LNCaP clone FGC (cell line): ENCODE measurements around the gene INSL6.

Source experiments
- DNase-seq: peaks from one replicate; pipeline ENCODE4 v3.0.0-alpha.2; 2011; ENCODE audit warnings: low read depth
- H3K4me3 ChIP-seq: 2 replicates; pipeline ENCODE4 v1.5.1; 2011; ENCODE audit warnings: mild to moderate bottlenecking, low read depth, low read length, control low read depth
- CTCF ChIP-seq: IDR thresholded peaks from 2 replicates; pipeline ENCODE4 v1.5.1; 2012; ENCODE audit warnings: mild to moderate bottlenecking; ENCODE audit not compliant: control insufficient read depth, insufficient read depth; ENCODE audit errors: extremely low read depth

Gene INSL6

GRCh38 chr9:5140151-5140550 is 45.3 kb downstream of the INSL6 start:
- TF ChIP-seq CTCF = no peak
- DNase-seq = no peak
- no peak overlapping the region for H3K4me3 ChIP-seq

GRCh38 chr9:5122516-5122915 is 62.9 kb downstream of the INSL6 start:
- TF ChIP-seq CTCF = no peak
- DNase-seq = no peak
- H3K4me3 ChIP-seq = no peak overlapping the region

- DNase-seq = no peak
- no peak overlapping the region for H3K4me3 ChIP-seq
- no peak for TF ChIP-seq CTCF
Observed at GRCh38 chr9:5122116-5122515, 63.3 kb downstream of the INSL6 start.

- no peak overlapping the region for H3K4me3 ChIP-seq
- no peak for TF ChIP-seq CTCF
- DNase-seq = no peak
Observed at GRCh38 chr9:5113994-5114748, 71.3 kb downstream of the INSL6 start.
